GM23248 (cell line): ENCODE data around the gene WDR73.

Source experiments
- EZH2 ChIP-seq: fragments of 200-600 bp; sonication (generic); IDR thresholded peaks from 2 replicates; pipeline ENCODE4 v1.6.1; 2018; ENCODE audit warnings: antibody characterized with exemption, mild to moderate bottlenecking; ENCODE audit not compliant: insufficient read depth, poor library complexity, severe bottlenecking
- EZH2phosphoT487 ChIP-seq: fragments of 200-600 bp; sonication (generic); IDR thresholded peaks from 2 replicates; pipeline ENCODE4 v1.6.1; 2018; ENCODE audit warnings: antibody characterized with exemption, moderate library complexity, mild to moderate bottlenecking, low read depth; ENCODE audit not compliant: insufficient read depth

- no peak for TF ChIP-seq EZH2phosphoT487
- TF ChIP-seq EZH2: no peak
Observed at GRCh38 chr15:84633311-84634227, 20.5 kb downstream of the WDR73 start.
